Hepatocyte (in vitro differentiated cells): ENCODE results near the gene FA2H. TPM values are rescaled to one million over a fixed set of nuclear protein-coding genes. Genes with fewer than 3 reads are reported as not detected.
"Not testable (repeated sequence)": the region's sequence is repeated elsewhere in the genome, so short reads cannot be mapped to it uniquely, and the experiment has no call there.

Source experiments
- DNase-seq: peaks from one replicate; pipeline ENCODE4 v3.0.0-alpha.2; 2016; ENCODE audit warnings: low spot score
- H2AFZ ChIP-seq: fragments of 200-600 bp; sonication (generic); 2 replicates; pipeline ENCODE4 v1.6.0; 2016; ENCODE audit warnings: antibody characterized with exemption, mild to moderate bottlenecking
- H3K27ac ChIP-seq: fragments of 200-600 bp; sonication (generic); 2 replicates; pipeline ENCODE4 v1.5.1; 2016; ENCODE audit warnings: mild to moderate bottlenecking
- H3K27me3 ChIP-seq: fragments of 200-600 bp; sonication (generic); 2 replicates; pipeline ENCODE4 v1.6.1; 2016
- H3K36me3 ChIP-seq: fragments of 200-600 bp; sonication (generic); replicated peaks from 2 replicates; pipeline ENCODE4 v1.5.1; 2016; ENCODE audit warnings: low read depth; ENCODE audit not compliant: insufficient read depth
- H3K4me1 ChIP-seq: fragments of 200-600 bp; sonication (generic); 2 replicates; pipeline ENCODE4 v1.5.1; 2016; ENCODE audit warnings: mild to moderate bottlenecking, moderate library complexity; ENCODE audit not compliant: insufficient read depth
- H3K4me2 ChIP-seq: fragments of 200-600 bp; sonication (generic); 2 replicates; pipeline ENCODE4 v1.6.0; 2016
- H3K4me3 ChIP-seq: fragments of 200-600 bp; sonication (generic); 2 replicates; pipeline ENCODE4 v1.5.1; 2016; ENCODE audit warnings: mild to moderate bottlenecking
- H3K79me2 ChIP-seq: fragments of 200-600 bp; sonication (generic); 2 replicates; pipeline ENCODE4 v1.6.0; 2017; ENCODE audit warnings: mild to moderate bottlenecking
- H3K9me2 ChIP-seq: fragments of 200-600 bp; sonication (generic); replicated peaks from 2 replicates; pipeline ENCODE4 v1.6.0; 2017; ENCODE audit warnings: mild to moderate bottlenecking; ENCODE audit not compliant: insufficient read depth
- H3K9me3 ChIP-seq: fragments of 200-600 bp; sonication (generic); 2 replicates; pipeline ENCODE4 v1.5.1; 2016; ENCODE audit warnings: low read depth, mild to moderate bottlenecking
- H4K20me1 ChIP-seq: fragments of 200-600 bp; sonication (generic); 2 replicates; pipeline ENCODE4 v1.6.0; 2016; ENCODE audit warnings: mild to moderate bottlenecking; ENCODE audit not compliant: insufficient read depth, poor library complexity, severe bottlenecking
- EZH2 ChIP-seq: fragments of 200-600 bp; sonication (generic); IDR thresholded peaks from 2 replicates; pipeline ENCODE4 v1.6.1; 2016; ENCODE audit warnings: antibody characterized with exemption, mild to moderate bottlenecking, borderline replicate concordance
- EZH2phosphoT487 ChIP-seq: fragments of 200-600 bp; sonication (generic); IDR thresholded peaks from one replicate; pipeline ENCODE4 v1.6.1; 2018; ENCODE audit warnings: antibody characterized with exemption, mild to moderate bottlenecking, low read depth, moderate library complexity; ENCODE audit not compliant: unreplicated experiment, severe bottlenecking
- WGBS: methylation state at CpG from one replicate; pipeline ENCODE4 v1.1.6; 2016; ENCODE audit warnings: low lambda C conversion rate; ENCODE audit errors: missing lambda C conversion rate; 5-methylcytosine and 5-hydroxymethylcytosine counted together
- polyA plus RNA-seq: library from polyadenylated mRNA; unstranded; fragments of >200 nt; fragmentation: Nextera tagmentation; extraction: Ambion mirVana; gene quantifications from 2 replicates; pipeline ENCODE4 v1.2.1, GENCODE V29; 2016
- total RNA-seq: library from RNA; depleted of rRNA; stranded (reverse); fragments of >200 nt; gene quantifications from 2 replicates; pipeline ENCODE4 v1.2.3, GENCODE V29; 2014
- TF ChIP-seq, protein P1 (sequence below): fragments of 200-600 bp; sonication (generic); IDR thresholded peaks from 2 replicates; pipeline ENCODE4 v1.5.1; 2016; ENCODE audit warnings: antibody characterized with exemption, mild to moderate bottlenecking; ENCODE audit not compliant: poor library complexity

FA2H gene
- total and polyA plus RNA-seq, 2 experiments from 2014 or later, result 2.1 to 7.8 TPM

DNA sequence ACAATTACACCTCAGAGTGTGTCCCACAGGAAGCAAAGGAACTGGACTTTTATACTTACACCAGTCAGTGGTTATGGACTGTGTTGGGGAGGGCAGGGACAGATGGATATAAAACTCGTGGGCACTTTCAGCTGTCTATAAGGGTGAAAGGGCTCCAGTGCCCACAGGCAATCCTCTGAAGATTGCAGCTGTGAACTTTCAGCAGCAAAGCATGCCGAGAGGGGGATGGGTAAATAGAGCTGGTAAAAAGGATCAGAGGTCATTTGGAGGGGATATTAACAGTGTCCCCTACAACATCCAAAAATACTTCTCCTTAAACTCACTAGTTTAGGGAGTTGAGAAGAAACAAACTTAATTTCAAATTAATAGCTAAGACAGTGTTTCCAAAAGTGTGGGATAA is 94.6 kb downstream of the FA2H start:
- no peak overlapping the region for H3K4me3 ChIP-seq
- TF ChIP-seq, protein P1, sequence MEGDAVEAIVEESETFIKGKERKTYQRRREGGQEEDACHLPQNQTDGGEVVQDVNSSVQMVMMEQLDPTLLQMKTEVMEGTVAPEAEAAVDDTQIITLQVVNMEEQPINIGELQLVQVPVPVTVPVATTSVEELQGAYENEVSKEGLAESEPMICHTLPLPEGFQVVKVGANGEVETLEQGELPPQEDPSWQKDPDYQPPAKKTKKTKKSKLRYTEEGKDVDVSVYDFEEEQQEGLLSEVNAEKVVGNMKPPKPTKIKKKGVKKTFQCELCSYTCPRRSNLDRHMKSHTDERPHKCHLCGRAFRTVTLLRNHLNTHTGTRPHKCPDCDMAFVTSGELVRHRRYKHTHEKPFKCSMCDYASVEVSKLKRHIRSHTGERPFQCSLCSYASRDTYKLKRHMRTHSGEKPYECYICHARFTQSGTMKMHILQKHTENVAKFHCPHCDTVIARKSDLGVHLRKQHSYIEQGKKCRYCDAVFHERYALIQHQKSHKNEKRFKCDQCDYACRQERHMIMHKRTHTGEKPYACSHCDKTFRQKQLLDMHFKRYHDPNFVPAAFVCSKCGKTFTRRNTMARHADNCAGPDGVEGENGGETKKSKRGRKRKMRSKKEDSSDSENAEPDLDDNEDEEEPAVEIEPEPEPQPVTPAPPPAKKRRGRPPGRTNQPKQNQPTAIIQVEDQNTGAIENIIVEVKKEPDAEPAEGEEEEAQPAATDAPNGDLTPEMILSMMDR, result no peak
- TF ChIP-seq EZH2, result no peak
- no peak for TF ChIP-seq EZH2phosphoT487
- no peaks in the 10 kb centered on the region for H3K27me3 ChIP-seq
- H3K4me1 ChIP-seq, result no peaks in the 10 kb centered on the region
- no peak overlapping the region for H3K27ac ChIP-seq
- no peak for DNase-seq
- H3K79me2 ChIP-seq, result no peaks in the 10 kb centered on the region
- no peaks in the 10 kb centered on the region for H3K9me3 ChIP-seq
- 39% methylated on average over 2 of the region's 2 CpGs for WGBS
- no peaks in the 10 kb centered on the region for H4K20me1 ChIP-seq
- no peaks in the 10 kb centered on the region for H3K36me3 ChIP-seq
- no peaks in the 10 kb centered on the region for H3K9me2 ChIP-seq
- H3K4me2 ChIP-seq, result no peak overlapping the region
- H2AFZ ChIP-seq, result no peak overlapping the region

DNA sequence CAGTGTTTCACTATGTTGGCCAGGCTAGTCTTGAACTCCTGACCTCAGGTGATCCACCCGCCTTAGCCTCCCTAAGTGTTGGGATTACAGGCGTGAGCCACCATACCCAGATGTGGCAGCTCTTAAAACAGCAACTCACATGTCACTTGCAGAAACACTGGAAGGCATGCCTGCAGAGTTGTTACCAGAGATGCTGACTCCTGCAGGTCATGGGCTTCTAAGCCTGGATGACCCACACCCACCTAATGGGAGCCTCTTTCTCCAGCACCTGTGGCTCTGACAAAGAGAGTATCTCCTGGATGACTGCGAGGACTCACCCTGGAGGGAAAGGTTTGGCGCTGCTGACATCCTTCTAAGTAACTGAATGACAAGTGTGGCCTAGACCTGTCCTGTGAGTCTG is 96.8 kb downstream of the FA2H start:
- no peaks in the 10 kb centered on the region for H3K4me1 ChIP-seq
- H3K27me3 ChIP-seq, result no peaks in the 10 kb centered on the region
- no peaks in the 10 kb centered on the region for H4K20me1 ChIP-seq
- no peak overlapping the region for H3K4me2 ChIP-seq
- H3K27ac ChIP-seq, result no peak overlapping the region
- H3K4me3 ChIP-seq, result no peak overlapping the region
- DNase-seq, result no peak
- no peak for TF ChIP-seq EZH2phosphoT487
- TF ChIP-seq, protein P1, result no peak
- TF ChIP-seq EZH2, result no peak
- WGBS, result 94% methylated on average over 4 of the region's 4 CpGs
- H2AFZ ChIP-seq, result no peak overlapping the region
- H3K36me3 ChIP-seq, result no peaks in the 10 kb centered on the region
- no peaks in the 10 kb centered on the region for H3K9me2 ChIP-seq
- no peaks in the 10 kb centered on the region for H3K79me2 ChIP-seq
- no peaks in the 10 kb centered on the region for H3K9me3 ChIP-seq

DNA sequence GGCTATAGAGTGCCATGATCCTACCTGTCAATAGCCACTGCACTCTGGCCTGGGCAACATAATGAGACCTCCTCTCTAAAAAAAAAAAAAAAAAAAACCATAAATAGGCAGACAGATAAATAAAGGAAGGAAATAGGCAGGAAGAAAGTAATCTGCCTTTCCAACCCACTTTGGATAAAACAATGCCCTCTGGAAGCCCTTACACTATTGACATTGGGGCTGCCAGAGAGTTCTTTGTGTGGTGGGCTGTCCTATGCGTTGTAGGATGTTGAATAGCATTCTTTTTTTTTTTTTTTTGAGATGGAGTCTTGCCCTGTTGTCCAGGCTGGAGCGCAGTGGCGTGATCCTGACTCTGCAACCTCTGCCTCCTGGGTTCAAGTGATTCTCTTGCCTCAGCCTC is 100.7 kb downstream of the FA2H start:
- no peak for TF ChIP-seq EZH2phosphoT487
- TF ChIP-seq EZH2, result no peak
- TF ChIP-seq, protein P1, result no peak
- DNase-seq, result no peak
- H3K9me3 ChIP-seq, result no peaks in the 10 kb centered on the region
- H3K4me1 ChIP-seq, result no peaks in the 10 kb centered on the region
- no peak overlapping the region for H2AFZ ChIP-seq
- no peaks in the 10 kb centered on the region for H3K27me3 ChIP-seq
- no peaks in the 10 kb centered on the region for H4K20me1 ChIP-seq
- no peak overlapping the region for H3K4me2 ChIP-seq
- no peaks in the 10 kb centered on the region for H3K9me2 ChIP-seq
- no peak overlapping the region for H3K4me3 ChIP-seq
- WGBS, result 84% methylated on average over 3 of the region's 3 CpGs
- no peaks in the 10 kb centered on the region for H3K79me2 ChIP-seq
- no peaks in the 10 kb centered on the region for H3K36me3 ChIP-seq
- no peak overlapping the region for H3K27ac ChIP-seq

- not testable (repeated sequence) for H2AFZ ChIP-seq, H3K4me1 ChIP-seq, H4K20me1 ChIP-seq, H3K4me2 ChIP-seq, H3K9me3 ChIP-seq, H3K4me3 ChIP-seq, H3K27me3 ChIP-seq, H3K36me3 ChIP-seq, H3K27ac ChIP-seq, H3K9me2 ChIP-seq, DNase-seq
- over 99% methylated on average over 10 of the region's 10 CpGs for WGBS
- peaks cover 27% of the 10 kb centered on the region for H3K79me2 ChIP-seq
Measured at GRCh38 chr16:74668877-74669276, 105.7 kb downstream of the FA2H start.
